H1 (cell line): ENCODE results near the gene MCEE. TPM values are rescaled to one million over a fixed set of nuclear protein-coding genes. Genes with fewer than 3 reads are reported as not detected.
"Not testable (repeated sequence)": the region's sequence is repeated elsewhere in the genome, so short reads cannot be mapped to it uniquely, and the experiment has no call there.

ENCODE experiments used
- CTCF ChIA-PET: fragments of 300-600 bp; sonication (Branson Sonifier 250); formaldehyde crosslinking; loops from one replicate; lab custom pipeline; 2021; ENCODE audit not compliant: partially characterized antibody; lab: Charles Lee
- POLR2A ChIA-PET: fragments of 300-600 bp; sonication (Branson Sonifier 250); formaldehyde crosslinking; loops from one replicate; lab custom pipeline; 2021; ENCODE audit warnings: inconsistent platforms; ENCODE audit not compliant: partially characterized antibody; lab: Charles Lee
- DNase-seq, 2 experiments: peaks; one replicate each; pipeline versions ENCODE4 v3.0.0 to v3.0.0-alpha.2; 2010 to 2022; ENCODE audit warnings: low spot score in 2 of 2, low read depth in 1 of 2, mixed read lengths in 1 of 2
- FAIRE-seq: peaks from 2 replicates; lab custom pipeline; 2011; peaks lifted over from hg19 to GRCh38; lab: Jason Lieb, UNC
- H2AFZ ChIP-seq: 2 replicates; pipeline ENCODE4 v1.8.1; 2012; ENCODE audit warnings: low read length, inconsistent platforms
- H2AK5ac ChIP-seq: 2 replicates; pipeline ENCODE4 v1.6.1; 2013; ENCODE audit warnings: low read depth, low read length
- H2BK120ac ChIP-seq: replicated peaks from 2 replicates; pipeline ENCODE3; 2013; ENCODE audit warnings: low read depth, low read length, inconsistent platforms
- H2BK12ac ChIP-seq: 2 replicates; pipeline ENCODE4 v1.6.1; 2013; ENCODE audit warnings: low read depth, low read length
- H2BK15ac ChIP-seq: 2 replicates; pipeline ENCODE4 v1.6.1; 2013; ENCODE audit warnings: low read length
- H2BK20ac ChIP-seq: 2 replicates; pipeline ENCODE4 v1.6.1; 2013; ENCODE audit warnings: low read length
- H2BK5ac ChIP-seq: 2 replicates; pipeline ENCODE4 v1.6.1; 2013; ENCODE audit warnings: low read depth, low read length
- H3K14ac ChIP-seq: 2 replicates; pipeline ENCODE4 v1.6.1; 2013; ENCODE audit warnings: inconsistent platforms; ENCODE audit not compliant: insufficient read length
- H3K18ac ChIP-seq: 2 replicates; pipeline ENCODE4 v1.6.1; 2013; ENCODE audit warnings: low read length; ENCODE audit errors: extremely low read depth
- H3K23ac ChIP-seq: 2 replicates; pipeline ENCODE4 v1.6.1; 2013; ENCODE audit warnings: inconsistent platforms; ENCODE audit not compliant: insufficient read length
- H3K23me2 ChIP-seq: 2 replicates; pipeline ENCODE4 v1.6.1; 2013; ENCODE audit warnings: low read depth, low read length
- H3K27ac ChIP-seq: 2 replicates; pipeline ENCODE4 v1.6.1; 2011; ENCODE audit warnings: low read depth, low read length, inconsistent platforms
- H3K27me3 ChIP-seq, 4 experiments: replicated peaks in 1 of 4; 1 replicate in 1 of 4; 2 replicates in 3 of 4; pipeline versions ENCODE4 v1.6.1 to v1.8.1; 2011 to 2013; ENCODE audit warnings: low read length in 3 of 4, mild to moderate bottlenecking in 3 of 4, inconsistent platforms in 2 of 4, mixed read lengths in 2 of 4, moderate library complexity in 1 of 4; ENCODE audit not compliant: control insufficient read depth in 3 of 4, insufficient read depth in 3 of 4; ENCODE audit errors: extremely low read depth in 1 of 4
- H3K36me3 ChIP-seq, 4 experiments: 2 replicates each; pipeline versions ENCODE4 v1.6.1 to v1.8.1; 2011 to 2013; ENCODE audit warnings: mild to moderate bottlenecking in 4 of 4, low read length in 3 of 4, moderate library complexity in 2 of 4, control low read depth in 1 of 4, inconsistent platforms in 1 of 4; ENCODE audit not compliant: insufficient read depth in 4 of 4, control insufficient read depth in 2 of 4
- H3K4ac ChIP-seq: replicated peaks from 2 replicates; pipeline ENCODE3; 2013; ENCODE audit warnings: low read length, low read depth, mixed read lengths, inconsistent platforms; ENCODE audit not compliant: insufficient read length
- H3K4me1 ChIP-seq, 4 experiments: replicated peaks in 1 of 4; 1 replicate in 1 of 4; 2 replicates in 3 of 4; pipeline versions ENCODE4 v1.6.1 to v1.8.1; 2011 to 2013; ENCODE audit warnings: low read length in 3 of 4, inconsistent platforms in 2 of 4, mixed read lengths in 1 of 4; ENCODE audit not compliant: insufficient read depth in 4 of 4, control insufficient read depth in 3 of 4
- H3K4me2 ChIP-seq, 2 experiments: 2 replicates each; pipeline versions ENCODE4 v1.6.1 to v1.8.1; 2011 to 2013; ENCODE audit warnings: low read depth in 2 of 2, low read length in 2 of 2, control low read depth in 1 of 2, inconsistent platforms in 1 of 2, mild to moderate bottlenecking in 1 of 2; ENCODE audit not compliant: insufficient read depth in 1 of 2
- H3K4me3 ChIP-seq, 4 experiments: fragments of 200-600, 300-600 bp in 1 of 4; sonication (generic), shearing (Covaris generic), sonication (Bioruptor Twin) in 1 of 4; 2 replicates each; pipeline versions ENCODE4 v1.5.1 to v1.8.1; 2011 to 2016; ENCODE audit warnings: low read length in 4 of 4, low read depth in 3 of 4, control low read depth in 2 of 4, inconsistent platforms in 2 of 4, mild to moderate bottlenecking in 2 of 4, mixed read lengths in 1 of 4, moderate library complexity in 1 of 4; ENCODE audit not compliant: insufficient read depth in 2 of 4; ENCODE audit errors: extremely low read depth in 1 of 4
- H3K56ac ChIP-seq: replicated peaks from 2 replicates; pipeline ENCODE3; 2013; ENCODE audit warnings: low read depth, mild to moderate bottlenecking, mixed read lengths, low read length, inconsistent platforms; ENCODE audit not compliant: insufficient read length
- H3K79me1 ChIP-seq: 2 replicates; pipeline ENCODE4 v1.6.1; 2013; ENCODE audit warnings: low read depth, low read length, control low read depth
- H3K79me2 ChIP-seq, 2 experiments: 2 replicates each; pipeline versions ENCODE4 v1.6.1 to v1.8.1; 2012 to 2013; ENCODE audit warnings: low read length in 2 of 2, mild to moderate bottlenecking in 2 of 2, inconsistent platforms in 1 of 2; ENCODE audit not compliant: insufficient read depth in 2 of 2, control insufficient read depth in 1 of 2
- H3K9ac ChIP-seq, 4 experiments: replicated peaks in 1 of 4; 1 replicate in 1 of 4; 2 replicates in 3 of 4; pipeline versions ENCODE4 v1.6.1 to v1.8.1; 2011 to 2013; ENCODE audit warnings: low read depth in 3 of 4, low read length in 3 of 4, control low read depth in 2 of 4, mild to moderate bottlenecking in 2 of 4, moderate library complexity in 2 of 4, inconsistent platforms in 1 of 4; ENCODE audit errors: extremely low read depth in 1 of 4
- H3K9me3 ChIP-seq, 2 experiments: 2 replicates each; pipeline versions ENCODE4 v1.6.1 to v1.8.1; 2012 to 2013; ENCODE audit warnings: mild to moderate bottlenecking in 2 of 2, moderate library complexity in 2 of 2, control low read depth in 1 of 2, inconsistent platforms in 1 of 2, low read depth in 1 of 2, low read length in 1 of 2, mixed read lengths in 1 of 2; ENCODE audit not compliant: insufficient read depth in 2 of 2
- H4K20me1 ChIP-seq, 2 experiments: replicated peaks in 1 of 2; 2 replicates each; pipeline versions ENCODE3 to v1.8.1; 2011 to 2013; ENCODE audit warnings: inconsistent platforms in 2 of 2, low read length in 2 of 2, mild to moderate bottlenecking in 1 of 2; ENCODE audit not compliant: insufficient read depth in 2 of 2, control insufficient read depth in 1 of 2
- H4K5ac ChIP-seq: 2 replicates; pipeline ENCODE4 v1.6.1; 2013; ENCODE audit warnings: low read length, low read depth, mixed read lengths, inconsistent platforms; ENCODE audit not compliant: insufficient read length
- H4K8ac ChIP-seq: 2 replicates; pipeline ENCODE4 v1.8.0; 2013; ENCODE audit warnings: mild to moderate bottlenecking, moderate library complexity, low read length, inconsistent platforms; ENCODE audit not compliant: insufficient read depth; ENCODE audit errors: extremely low read depth
- H4K91ac ChIP-seq: replicated peaks from 2 replicates; pipeline ENCODE3; 2013; ENCODE audit warnings: low read length, mixed read lengths, inconsistent platforms; ENCODE audit not compliant: insufficient read length
- WGBS, 2 experiments: shearing (Covaris generic) in 1 of 2; methylation state at CpG; one replicate each; pipeline versions ENCODE4 v1.1.6 to v1.1.7; 2013 to 2015; ENCODE audit warnings: low lambda C conversion rate in 2 of 2, mixed read lengths in 2 of 2, inconsistent platforms in 1 of 2, low coverage in 1 of 2, missing lambda C conversion rate in 1 of 2; ENCODE audit not compliant: insufficient replicate concordance in 2 of 2, insufficient coverage in 1 of 2, insufficient read length in 1 of 2; ENCODE audit errors: extremely low coverage in 1 of 2, missing lambda C conversion rate in 1 of 2; 5-methylcytosine and 5-hydroxymethylcytosine counted together
- polyA plus RNA-seq, 7 experiments: library from polyadenylated mRNA; depleted of rRNA in 3 of 7; stranded (reverse) in 5 of 7; unstranded in 2 of 7; fragments of >200 nt in 5 of 7; fragments of 200-250 nt in 2 of 7; gene quantifications; 1 replicate in 5 of 7; 2 replicates in 1 of 7; 4 replicates in 1 of 7; pipeline versions ENCODE4 v1.2.1 to v1.2.3, GENCODE V29; 2011 to 2013; ENCODE audit warnings: missing spikeins in 2 of 7, mixed read lengths in 2 of 7
- total RNA-seq: library from RNA; stranded (reverse); fragmentation: NEBNext Ultra II Directional; extraction: Animal tissue kit (Norgen Biotek cat#: 25700); gene quantifications from 2 replicates; pipeline ENCODE4 v1.2.1, GENCODE V29; 2021

Gene MCEE
- total and polyA plus RNA-seq, 2 of the 8 experiments (the other 6 are each of a cell fraction or from before 2014, with no cell fraction given), result 7.3 to 14.1 TPM

DNA sequence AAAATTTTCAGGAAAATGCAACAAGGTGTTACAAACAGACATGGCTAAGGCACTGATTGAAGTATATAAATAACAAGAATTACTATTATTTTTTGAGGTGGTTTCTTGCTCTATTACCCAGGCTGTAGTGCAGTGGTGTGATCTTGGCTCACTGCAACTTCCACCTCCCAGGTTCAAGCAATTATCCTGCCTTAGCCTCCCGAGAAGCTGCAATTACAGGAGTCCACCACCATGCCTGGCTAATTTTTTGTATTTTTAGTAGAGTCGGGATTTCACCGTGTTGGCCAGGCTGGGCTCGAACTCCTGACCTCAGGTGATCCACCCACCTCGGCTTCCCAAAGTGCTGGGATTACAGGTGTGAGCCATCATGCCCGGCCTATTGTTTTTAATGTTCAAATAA is 23.6 kb downstream of the MCEE start:
- CTCF ChIA-PET, result interaction anchor here (0.6 to 1.9 kb wide), 8 partner anchors 9 to 313 kb away, joined by 3 to 5 read pairs (median 4); no protein-coding TSS in a partner anchor
- H3K27ac ChIP-seq, H2AK5ac ChIP-seq, H4K91ac ChIP-seq, H2BK5ac ChIP-seq, H3K18ac ChIP-seq, H3K4ac ChIP-seq, H3K79me1 ChIP-seq, H3K9me3 ChIP-seq, H3K4me2 ChIP-seq, H3K36me3 ChIP-seq, H4K5ac ChIP-seq, H2BK12ac ChIP-seq, H2BK120ac ChIP-seq, FAIRE-seq, H4K8ac ChIP-seq, H2AFZ ChIP-seq, H3K23ac ChIP-seq, H2BK15ac ChIP-seq, DNase-seq, H4K20me1 ChIP-seq, H3K9ac ChIP-seq, H3K4me3 ChIP-seq, H2BK20ac ChIP-seq, H3K14ac ChIP-seq, H3K4me1 ChIP-seq, H3K79me2 ChIP-seq, H3K56ac ChIP-seq, H3K23me2 ChIP-seq, H3K27me3 ChIP-seq: not testable (repeated sequence)
- 86% methylated on average over 6 of the region's 6 CpGs; no CpG with 5 or more reads in 1 of the 2 experiments for WGBS, 2 experiments
- POLR2A ChIA-PET, result interaction anchor here (0.6 to 1.5 kb wide), 2 partner anchors 24 to 25 kb away, joined by 3 to 6 read pairs; partner anchors contain the start of genes MCEE and MPHOSPH10
